OCI-LY3 (cell line): ENCODE measurements around the gene WWP2.
"Not testable (repeated sequence)": the region's sequence is repeated elsewhere in the genome, so short reads cannot be mapped to it uniquely, and the experiment has no call there.

Experiments used
- EZH2phosphoT487 ChIP-seq: fragments of 200-600 bp; shearing (Covaris generic); IDR thresholded peaks from 2 replicates; pipeline ENCODE4 v1.6.1; 2018; ENCODE audit warnings: antibody characterized with exemption, mixed run types, low read depth
- TF ChIP-seq, protein P1 (sequence below): fragments of 200-600, 300-600 bp; sonication (generic); IDR thresholded peaks from 2 replicates; pipeline ENCODE4 v1.5.1; 2014; ENCODE audit warnings: antibody characterized with exemption, low read length, low read depth

DNA sequence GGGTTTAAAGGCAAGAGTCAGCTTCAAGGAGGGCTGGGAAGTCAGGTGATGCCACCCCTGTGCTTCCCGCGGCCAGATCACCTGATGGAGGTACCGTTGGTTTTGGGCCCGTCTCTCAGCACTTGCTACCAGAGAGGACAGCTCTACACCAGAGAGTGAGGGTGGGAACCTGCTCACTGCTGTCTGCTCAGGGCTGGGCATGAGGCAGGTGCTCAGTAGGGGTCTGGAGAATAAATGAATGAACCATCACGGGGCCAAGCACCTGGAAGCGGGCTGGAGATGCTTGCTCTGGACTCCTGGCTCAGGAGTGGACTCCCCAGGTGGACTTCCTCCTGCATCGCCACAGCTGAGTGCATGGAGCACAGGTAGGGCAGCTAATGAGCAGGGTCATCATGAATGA lies 210.0 kb downstream of the WWP2 start:
- TF ChIP-seq, protein P1, sequence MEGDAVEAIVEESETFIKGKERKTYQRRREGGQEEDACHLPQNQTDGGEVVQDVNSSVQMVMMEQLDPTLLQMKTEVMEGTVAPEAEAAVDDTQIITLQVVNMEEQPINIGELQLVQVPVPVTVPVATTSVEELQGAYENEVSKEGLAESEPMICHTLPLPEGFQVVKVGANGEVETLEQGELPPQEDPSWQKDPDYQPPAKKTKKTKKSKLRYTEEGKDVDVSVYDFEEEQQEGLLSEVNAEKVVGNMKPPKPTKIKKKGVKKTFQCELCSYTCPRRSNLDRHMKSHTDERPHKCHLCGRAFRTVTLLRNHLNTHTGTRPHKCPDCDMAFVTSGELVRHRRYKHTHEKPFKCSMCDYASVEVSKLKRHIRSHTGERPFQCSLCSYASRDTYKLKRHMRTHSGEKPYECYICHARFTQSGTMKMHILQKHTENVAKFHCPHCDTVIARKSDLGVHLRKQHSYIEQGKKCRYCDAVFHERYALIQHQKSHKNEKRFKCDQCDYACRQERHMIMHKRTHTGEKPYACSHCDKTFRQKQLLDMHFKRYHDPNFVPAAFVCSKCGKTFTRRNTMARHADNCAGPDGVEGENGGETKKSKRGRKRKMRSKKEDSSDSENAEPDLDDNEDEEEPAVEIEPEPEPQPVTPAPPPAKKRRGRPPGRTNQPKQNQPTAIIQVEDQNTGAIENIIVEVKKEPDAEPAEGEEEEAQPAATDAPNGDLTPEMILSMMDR: not testable (repeated sequence)
- not testable (repeated sequence) for TF ChIP-seq EZH2phosphoT487
